IPS-18c (cell line): ENCODE measurements around the gene FAH.

ENCODE experiments used
- H3K4me3 ChIP-seq: 2 replicates; pipeline ENCODE4 v1.7.0; 2013; ENCODE audit warnings: low read depth, mild to moderate bottlenecking, low read length, moderate library complexity; ENCODE audit not compliant: insufficient read depth
- H3K9me3 ChIP-seq: one replicate; pipeline ENCODE4 v1.6.1; 2013; ENCODE audit warnings: mild to moderate bottlenecking, low read length, moderate library complexity; ENCODE audit not compliant: control insufficient read depth, insufficient read depth

The FAH gene

GRCh38 chr15:80162059-80162554, 9.3 kb downstream of the FAH start:
- no peaks in the 10 kb centered on the region for H3K9me3 ChIP-seq
- no peak overlapping the region for H3K4me3 ChIP-seq

- no peak overlapping the region for H3K4me3 ChIP-seq
- no peaks in the 10 kb centered on the region for H3K9me3 ChIP-seq
These were observed 10.4 kb downstream of the FAH start for GRCh38 chr15:80163217-80163616.

DNA sequence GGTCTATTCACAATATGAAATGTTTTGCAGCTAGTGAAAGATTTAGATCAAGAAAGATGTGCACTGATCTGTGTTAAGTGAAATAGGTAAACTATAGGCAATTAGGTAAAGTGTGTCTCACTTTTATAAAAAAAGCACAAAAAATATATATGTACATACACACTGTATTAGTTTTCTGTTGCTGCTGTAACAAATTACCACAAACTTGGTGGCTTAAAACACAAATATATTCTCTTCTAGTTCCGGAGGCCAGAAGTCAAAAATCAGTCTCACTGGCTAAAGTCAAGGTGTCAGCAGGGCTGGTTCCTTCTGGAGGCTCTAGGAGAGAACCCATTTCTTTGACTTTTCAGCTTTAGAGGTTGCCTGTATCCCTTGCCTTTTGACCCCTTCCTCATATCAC, 11.1 kb downstream of the FAH start:
- no peaks in the 10 kb centered on the region for H3K9me3 ChIP-seq
- no peak overlapping the region for H3K4me3 ChIP-seq

DNA sequence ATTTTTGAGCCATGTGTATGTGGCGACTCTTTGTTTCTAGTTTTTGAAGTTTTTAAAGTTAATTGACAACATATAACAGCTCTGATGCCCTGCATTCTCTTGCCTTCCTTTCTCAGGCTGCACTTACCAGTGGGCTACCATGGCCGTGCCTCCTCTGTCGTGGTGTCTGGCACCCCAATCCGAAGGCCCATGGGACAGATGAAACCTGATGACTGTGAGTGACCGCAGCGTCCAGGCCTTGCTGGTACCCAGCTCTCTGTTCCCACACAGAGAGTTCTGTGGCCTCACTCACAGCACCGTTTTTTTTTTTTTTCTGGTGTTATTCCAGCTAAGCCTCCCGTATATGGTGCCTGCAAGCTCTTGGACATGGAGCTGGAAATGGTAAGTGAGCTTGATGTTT, 15.1 kb downstream of the FAH start:
- no peak overlapping the region for H3K4me3 ChIP-seq
- H3K9me3 ChIP-seq: no peaks in the 10 kb centered on the region

- H3K9me3 ChIP-seq: no peaks in the 10 kb centered on the region
- no peak overlapping the region for H3K4me3 ChIP-seq
These were observed 15.6 kb downstream of the FAH start for GRCh38 chr15:80168421-80168820.

- H3K4me3 ChIP-seq: no peak overlapping the region
- no peaks in the 10 kb centered on the region for H3K9me3 ChIP-seq
These were observed 17.1 kb downstream of the FAH start for GRCh38 chr15:80169768-80170357.

DNA sequence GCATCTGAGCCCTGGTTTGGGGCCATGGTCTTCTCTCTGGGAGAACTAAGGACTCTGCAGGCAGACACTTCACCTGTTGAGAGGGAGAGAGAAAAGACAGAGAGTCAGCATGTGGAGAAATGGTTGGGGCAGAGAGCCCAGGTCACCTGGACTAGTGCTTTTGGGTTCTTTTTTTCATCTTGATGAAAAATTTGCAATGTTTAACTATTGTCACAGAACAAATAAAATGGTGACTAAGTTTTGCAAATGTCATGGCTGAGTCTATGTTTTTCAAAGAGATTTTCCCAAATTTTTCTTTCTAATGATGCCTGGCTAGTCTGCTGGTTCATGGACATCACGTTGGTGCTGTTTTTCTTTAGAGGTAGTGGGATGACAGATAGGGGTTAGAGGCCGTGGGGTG, 17.8 kb downstream of the FAH start:
- no peaks in the 10 kb centered on the region for H3K9me3 ChIP-seq
- no peak overlapping the region for H3K4me3 ChIP-seq

- H3K4me3 ChIP-seq: no peak overlapping the region
- H3K9me3 ChIP-seq: no peaks in the 10 kb centered on the region
These were observed 19.0 kb downstream of the FAH start for GRCh38 chr15:80171787-80172186.

- Histone ChIP-seq H3K4me3 (no peak overlapping the region), H3K9me3 (no peaks in the 10 kb centered on the region)
These were observed 19.6 kb downstream of the FAH start for GRCh38 chr15:80172401-80172800.

- H3K9me3 ChIP-seq: no peaks in the 10 kb centered on the region
These were observed 20.4 kb downstream of the FAH start for GRCh38 chr15:80173022-80173759.

GRCh38 chr15:80174017-80174746, 21.4 kb downstream of the FAH start:
- Histone ChIP-seq H3K4me3 (no peak overlapping the region), H3K9me3 (no peaks in the 10 kb centered on the region)

More at GRCh38 chr15:80173022-80173759, 20.4 kb downstream of the FAH start:
- no peak overlapping the region for H3K4me3 ChIP-seq

GRCh38 chr15:80175436-80175835, 22.6 kb downstream of the FAH start:
- no peaks in the 10 kb centered on the region for H3K9me3 ChIP-seq
- H3K4me3 ChIP-seq: no peak overlapping the region

DNA sequence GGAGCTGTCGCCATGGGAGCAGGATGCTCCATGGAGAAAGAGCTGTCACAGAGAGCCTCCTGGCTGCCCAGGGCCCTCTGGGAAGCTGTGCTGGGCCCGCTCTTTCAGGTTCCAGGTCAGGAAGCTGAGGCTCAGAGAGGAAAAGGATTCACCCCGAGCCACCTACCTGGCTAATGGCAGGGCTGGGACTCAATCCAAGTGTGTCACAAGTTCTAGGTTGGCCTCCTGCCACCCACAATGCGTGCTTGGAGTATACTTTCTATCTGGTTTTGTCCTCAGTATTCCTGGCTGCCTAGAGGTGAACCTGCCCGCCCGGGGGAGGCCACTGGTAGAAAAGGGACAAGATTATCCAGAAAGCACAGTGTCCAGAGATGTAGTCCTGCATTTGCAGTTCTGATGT, 23.6 kb downstream of the FAH start:
- Histone ChIP-seq H3K4me3 (no peak overlapping the region), H3K9me3 (no peaks in the 10 kb centered on the region)

DNA sequence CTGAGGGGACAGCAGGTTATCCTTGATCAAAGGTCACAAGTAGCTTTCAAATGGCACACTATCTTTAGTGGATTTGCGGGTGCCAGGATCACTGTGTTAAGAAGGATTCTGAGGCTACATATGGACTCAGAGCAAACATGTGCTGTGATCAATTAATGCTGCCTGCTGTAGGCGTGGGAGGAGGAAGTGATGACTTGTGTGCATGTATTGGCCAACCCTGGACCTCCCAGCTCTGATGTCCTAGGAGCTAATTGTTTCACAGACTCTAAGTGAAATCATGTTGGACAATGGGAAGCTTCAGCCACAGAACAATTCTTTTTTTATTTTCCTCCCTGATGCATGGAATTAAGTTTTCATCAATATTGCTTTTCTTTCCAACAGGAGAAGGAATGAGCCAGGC, 24.4 kb downstream of the FAH start:
- peaks cover 2% of the 10 kb centered on the region for H3K9me3 ChIP-seq

GRCh38 chr15:80179025-80179759, 26.4 kb downstream of the FAH start:
- H3K4me3 ChIP-seq: no peak overlapping the region
- peaks cover 2% of the 10 kb centered on the region for H3K9me3 ChIP-seq

More for the DNA sequence above, 24.4 kb downstream of the FAH start:
- H3K4me3 ChIP-seq: no peak overlapping the region

GRCh38 chr15:80179935-80180334, 27.1 kb downstream of the FAH start:
- H3K9me3 ChIP-seq: peaks cover 2% of the 10 kb centered on the region

DNA sequence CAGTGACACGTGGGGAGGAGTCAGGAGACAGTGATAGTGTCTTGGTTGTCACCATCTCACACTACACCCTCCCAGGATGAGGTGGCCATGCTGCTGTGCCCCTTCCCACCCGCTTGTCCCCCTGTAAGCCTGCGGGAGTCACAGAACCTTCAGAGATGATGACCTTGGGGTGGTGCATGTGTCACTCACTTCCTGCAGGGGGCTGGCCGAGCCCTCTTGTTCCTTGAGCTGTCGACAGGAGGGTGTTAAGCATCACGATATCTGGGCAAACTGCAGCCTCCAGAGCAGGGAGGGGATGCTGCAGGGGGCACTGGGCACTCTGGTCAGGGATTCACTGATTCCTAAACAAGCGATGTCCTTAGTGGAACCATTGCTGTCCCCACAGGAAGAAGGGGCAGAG, 27.7 kb downstream of the FAH start:
- H3K9me3 ChIP-seq: peaks cover 2% of the 10 kb centered on the region
- H3K4me3 ChIP-seq: no peak overlapping the region

More at GRCh38 chr15:80179935-80180334, 27.1 kb downstream of the FAH start:
- H3K4me3 ChIP-seq: no peak overlapping the region
